ENCODE results near the gene MLXIP.

- TF ChIP-seq CTCF (IDR thresholded peaks at IDR 0.05) (no peak), POLR2A (IDR thresholded peaks at IDR 0.05) (no peak)
Measured at GRCh38 chr12:122096014-122096413, 17.5 kb downstream of the MLXIP start.

Measured in right lobe of liver (tissue), 4 donors.